ENCODE measurements around the gene MARVELD1. TPM values are rescaled to one million over a fixed set of nuclear protein-coding genes. Genes with fewer than 3 reads are reported as not detected.
"Not testable (repeated sequence)": the region's sequence is repeated elsewhere in the genome, so short reads cannot be mapped to it uniquely, and the experiment has no call there.

The MARVELD1 gene
- total RNA-seq = 5.5 TPM

DNA sequence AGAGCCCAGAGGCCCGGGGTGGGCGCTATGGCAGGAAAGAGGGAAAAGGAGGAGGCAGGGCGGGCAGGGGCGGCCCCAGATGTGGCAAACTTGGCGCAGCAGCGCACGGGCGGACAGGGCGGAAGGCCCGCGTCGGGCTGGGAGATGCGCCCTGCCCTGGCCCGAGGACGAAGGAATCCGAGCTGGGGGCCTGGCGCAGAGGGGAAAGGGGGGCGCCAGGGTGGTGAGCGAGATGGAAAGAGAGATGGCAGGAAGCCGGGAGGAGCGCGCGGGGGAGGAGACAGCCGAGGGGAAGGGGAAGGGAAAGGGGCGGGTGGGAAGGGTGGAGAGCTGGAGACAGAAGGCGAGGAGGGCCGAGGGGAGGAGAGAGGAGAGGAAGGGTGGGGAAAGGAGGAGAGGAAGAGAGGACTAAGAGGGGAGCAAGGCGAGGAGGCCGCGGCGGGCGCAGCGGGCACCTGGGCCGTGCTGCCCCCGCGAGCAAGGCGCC lies at the start of gene MARVELD1:
Gene MARVELD1 (plus strand): TSS at position 392 of the 487 bp plus-strand sequence. CDS start 147 bp downstream, outside the sequence.
- Histone ChIP-seq H3K9me3 (ENCODE audit: low read depth, low read length) (no peaks in the 10 kb centered on the region), H3K4me1 (ENCODE audit: insufficient read depth, low read length) (peaks cover 40% of the 10 kb centered on the region), H3K27me3 (ENCODE audit: insufficient read depth, low read length) (peaks cover 3% of the 10 kb centered on the region), H3K4me3 (ENCODE audit: low read length) (peak within 1 kb of the TSS; percentile 34)

DNA sequence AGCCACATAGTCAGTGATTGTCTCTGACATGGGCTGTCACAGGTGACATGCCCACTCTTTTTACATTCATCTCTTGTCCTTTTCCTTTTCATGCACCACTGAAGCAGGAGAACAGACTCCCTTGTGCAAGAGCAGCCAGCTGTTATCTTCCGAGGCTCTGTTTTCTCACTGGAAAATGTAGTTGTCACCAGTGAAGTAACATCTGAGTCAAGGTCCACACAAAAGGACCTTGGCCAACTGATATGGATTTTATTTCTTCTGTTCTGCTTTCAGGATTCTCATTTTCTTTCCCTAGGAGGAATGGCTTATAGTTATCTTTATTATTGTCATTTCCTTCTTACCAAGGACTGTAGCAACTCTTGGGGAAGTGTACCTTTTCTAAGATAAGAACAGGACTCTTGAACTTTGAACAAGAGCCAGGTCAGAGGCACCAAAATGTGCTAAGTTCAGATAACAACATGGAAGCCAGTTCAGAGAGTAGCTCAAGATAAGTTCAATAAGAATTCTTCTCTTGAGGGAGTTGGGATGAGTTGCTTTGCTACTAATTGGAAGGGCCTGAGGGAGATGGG lies 49.2 kb upstream of the MARVELD1 start:
- Histone ChIP-seq H3K4me3 (ENCODE audit: low read length) (no peak overlapping the region), H3K27me3 (ENCODE audit: insufficient read depth, low read length) (no peaks in the 10 kb centered on the region), H3K4me1 (ENCODE audit: insufficient read depth, low read length) (no peaks in the 10 kb centered on the region), H3K9me3 (ENCODE audit: low read depth, low read length) (no peaks in the 10 kb centered on the region)

DNA sequence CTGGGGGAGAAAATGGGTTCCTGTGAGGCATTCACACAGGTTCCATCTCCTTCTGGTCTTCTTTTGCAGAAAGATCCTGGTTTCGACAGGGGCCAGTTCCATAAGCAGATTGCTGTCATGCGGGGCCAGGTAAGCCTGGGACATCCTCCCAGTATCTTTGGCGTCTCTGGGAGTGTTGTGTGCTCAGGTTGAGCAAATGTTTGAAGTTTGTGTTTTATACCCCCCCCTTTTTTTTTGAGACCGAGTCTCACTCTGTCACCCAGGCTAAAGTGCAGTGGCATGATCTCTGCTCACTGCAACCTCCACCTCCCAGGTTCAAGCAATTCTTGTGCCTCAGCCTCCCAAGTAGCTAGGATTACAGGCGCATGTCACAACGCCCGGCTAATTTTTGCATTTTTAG lies 46.5 kb upstream of the MARVELD1 start:
- Histone ChIP-seq H3K4me1 (ENCODE audit: insufficient read depth, low read length) (no peaks in the 10 kb centered on the region), H3K4me3 (ENCODE audit: low read length) (no peak overlapping the region), H3K27me3 (ENCODE audit: insufficient read depth, low read length) (no peaks in the 10 kb centered on the region), H3K9me3 (ENCODE audit: low read depth, low read length) (no peaks in the 10 kb centered on the region)

DNA sequence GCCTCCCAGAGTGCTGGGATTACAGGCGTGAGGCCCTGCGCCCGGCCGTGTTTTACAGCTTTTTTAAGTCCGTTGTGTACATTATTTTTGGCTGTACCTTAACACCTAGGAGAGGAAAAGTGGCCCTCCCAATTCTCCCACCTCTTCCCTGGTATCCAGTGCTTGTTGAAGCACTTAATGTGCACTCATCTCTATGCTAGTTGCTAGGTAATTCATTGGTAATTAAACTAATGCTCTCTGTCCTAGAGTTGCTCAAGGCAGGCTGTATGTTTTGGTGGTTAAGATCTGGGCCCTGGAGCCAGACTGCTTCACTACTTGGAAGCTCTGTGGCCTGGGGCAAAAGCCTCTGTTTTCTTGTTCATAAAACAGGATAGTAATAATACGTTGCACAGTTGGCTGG lies 46.1 kb upstream of the MARVELD1 start:
- no peaks in the 10 kb centered on the region for H3K4me1 ChIP-seq (ENCODE audit: insufficient read depth, low read length)
- no peak overlapping the region for H3K4me3 ChIP-seq (ENCODE audit: low read length)
- H3K27me3 ChIP-seq (ENCODE audit: insufficient read depth, low read length) = no peaks in the 10 kb centered on the region
- no peaks in the 10 kb centered on the region for H3K9me3 ChIP-seq (ENCODE audit: low read depth, low read length)

DNA sequence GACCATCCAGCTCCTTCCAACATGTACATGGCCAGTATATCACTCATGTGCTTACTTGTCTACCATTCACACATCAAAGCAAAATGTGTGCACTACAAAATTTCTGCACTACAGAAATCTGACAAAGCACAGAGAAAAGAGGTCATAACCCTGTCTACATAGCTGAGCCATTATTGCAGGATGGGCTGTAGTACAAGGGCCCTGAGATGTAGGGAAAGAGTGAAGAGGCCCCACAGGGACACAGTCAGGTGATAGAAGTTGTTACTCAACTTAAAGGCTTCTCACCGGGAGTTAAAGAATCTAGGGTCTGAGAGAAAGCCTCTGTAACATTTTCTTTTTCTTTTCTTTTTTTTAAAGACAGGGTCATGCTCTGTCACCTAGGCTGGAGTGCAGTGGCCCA lies 44.0 kb upstream of the MARVELD1 start:
- Histone ChIP-seq H3K4me1 (ENCODE audit: insufficient read depth, low read length) (no peaks in the 10 kb centered on the region), H3K27me3 (ENCODE audit: insufficient read depth, low read length) (no peaks in the 10 kb centered on the region), H3K9me3 (ENCODE audit: low read depth, low read length) (no peaks in the 10 kb centered on the region), H3K4me3 (ENCODE audit: low read length) (no peak overlapping the region)

DNA sequence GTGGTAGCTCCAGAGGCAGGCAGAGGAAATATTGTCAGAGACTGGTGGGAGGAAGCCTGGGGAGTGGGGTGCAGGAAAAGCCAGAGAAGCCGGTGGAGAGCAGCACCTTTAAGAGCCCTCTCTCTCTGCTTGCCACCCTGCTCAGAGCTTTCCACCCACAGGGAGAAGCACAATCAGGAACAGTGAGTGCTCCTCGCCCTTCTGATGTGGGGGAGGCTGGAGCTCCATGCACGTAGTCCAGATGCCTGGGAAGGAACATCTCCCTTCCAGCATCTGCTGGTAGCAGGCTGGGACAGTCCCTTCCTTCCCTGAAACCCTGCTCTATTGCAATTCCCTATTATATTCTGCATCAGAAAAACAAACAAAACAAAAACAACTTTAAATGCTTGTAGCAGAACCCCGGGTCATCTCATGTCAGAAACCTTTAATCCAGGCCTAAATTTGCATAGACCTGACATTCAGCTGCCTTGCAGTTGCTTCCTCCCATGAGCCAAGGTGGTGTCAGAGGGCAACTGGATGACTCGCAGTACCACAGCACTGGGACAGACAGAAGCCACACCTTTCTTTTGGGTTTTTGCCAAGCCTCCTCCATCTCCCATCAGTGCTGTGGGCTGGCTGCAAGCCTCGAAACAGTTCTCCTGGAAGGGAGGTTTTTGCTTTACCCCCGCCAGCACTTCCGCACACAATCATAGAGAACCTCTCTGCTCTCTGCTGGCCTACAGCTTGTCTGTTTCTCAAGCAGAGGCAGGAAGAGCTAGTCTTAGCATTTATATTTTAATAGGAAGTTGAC lies 39.6 kb upstream of the MARVELD1 start:
- Histone ChIP-seq H3K27me3 (ENCODE audit: insufficient read depth, low read length) (no peaks in the 10 kb centered on the region), H3K4me3 (ENCODE audit: low read length) (no peak overlapping the region), H3K9me3 (ENCODE audit: low read depth, low read length) (no peaks in the 10 kb centered on the region), H3K4me1 (ENCODE audit: insufficient read depth, low read length) (peaks cover 8% of the 10 kb centered on the region)

DNA sequence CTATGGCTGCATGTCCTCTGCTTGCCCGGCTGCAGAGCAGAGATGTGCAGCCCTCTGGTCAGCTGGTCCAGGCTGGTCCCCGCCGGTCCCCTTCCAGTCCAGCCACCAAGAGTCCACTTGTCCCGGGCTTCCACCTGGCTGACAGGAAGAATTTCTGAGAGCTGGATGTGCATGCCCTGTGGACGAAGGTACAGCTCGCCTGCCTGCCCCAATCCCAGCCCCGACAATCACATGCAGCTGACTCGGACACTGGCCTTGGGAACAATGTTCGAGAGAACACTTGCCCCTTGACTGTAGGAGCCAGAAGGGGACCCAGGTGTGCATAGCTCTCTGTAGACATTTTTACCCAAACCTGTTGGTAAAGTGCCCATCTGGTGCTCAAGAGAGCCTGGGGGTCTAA lies 38.3 kb upstream of the MARVELD1 start:
- Histone ChIP-seq H3K4me1 (ENCODE audit: insufficient read depth, low read length) (peaks cover 8% of the 10 kb centered on the region), H3K4me3 (ENCODE audit: low read length) (no peak overlapping the region)

DNA sequence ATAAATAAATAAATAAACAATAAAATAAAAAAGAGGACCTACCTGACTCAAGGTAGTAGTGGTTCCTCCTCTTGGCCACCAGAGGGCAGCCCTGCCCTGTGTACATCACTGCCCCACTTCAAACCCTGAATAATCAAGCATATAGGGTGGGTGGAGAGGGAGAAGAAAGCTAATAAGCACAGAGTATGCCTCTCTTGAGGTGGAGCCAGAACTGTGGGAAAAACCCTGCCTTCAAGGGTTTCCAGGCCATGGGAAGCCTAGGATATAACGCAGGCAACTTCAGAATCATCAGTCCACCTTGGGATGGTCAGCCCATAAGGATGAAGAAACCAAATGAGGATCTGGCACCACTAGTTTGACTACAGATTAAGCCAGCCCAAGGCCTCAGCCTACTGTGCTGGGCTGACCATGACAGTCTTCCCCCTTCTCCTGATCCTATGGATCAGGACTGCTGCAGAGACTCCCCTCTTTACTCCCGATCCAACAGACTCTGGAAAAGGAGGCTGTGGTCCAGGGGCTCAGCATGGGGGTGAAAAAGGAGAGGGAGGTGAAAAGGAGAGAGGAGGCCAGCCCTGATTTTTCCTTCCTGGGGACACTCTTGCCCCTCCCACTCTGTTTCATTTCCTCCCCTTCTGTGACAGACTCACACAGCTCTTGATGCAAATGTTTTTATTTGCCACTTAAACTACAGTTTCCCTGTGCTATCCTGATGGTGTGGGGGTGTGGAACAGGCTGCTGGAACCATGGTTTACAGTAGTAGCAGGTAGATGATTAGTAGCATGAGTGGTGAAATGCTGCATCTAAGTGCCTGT lies 36.6 kb upstream of the MARVELD1 start:
- H3K27me3 ChIP-seq (ENCODE audit: insufficient read depth, low read length) = no peaks in the 10 kb centered on the region

More for the DNA sequence above, 38.3 kb upstream of the MARVELD1 start:
- Histone ChIP-seq H3K27me3 (ENCODE audit: insufficient read depth, low read length) (no peaks in the 10 kb centered on the region), H3K9me3 (ENCODE audit: low read depth, low read length) (no peaks in the 10 kb centered on the region)

DNA sequence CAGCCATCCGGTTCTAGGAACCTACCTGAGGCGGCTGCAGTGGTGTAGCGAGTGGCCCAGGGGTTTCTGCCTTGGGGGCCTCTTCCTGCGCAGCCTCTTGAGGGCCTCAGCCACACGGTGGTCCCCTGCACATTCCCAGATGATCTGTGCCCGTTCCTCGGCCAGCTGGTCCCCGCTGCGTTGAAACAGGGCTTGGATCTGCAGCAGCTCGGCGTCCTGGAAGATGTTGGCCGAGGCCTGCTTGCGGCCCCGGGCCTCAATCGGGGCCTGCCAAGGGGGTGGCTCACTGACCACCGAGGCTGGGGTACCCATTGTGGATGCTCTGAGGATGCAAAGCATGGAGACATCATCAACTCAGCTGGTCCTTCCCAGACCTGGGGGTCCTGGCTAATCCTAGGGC lies 33.9 kb upstream of the MARVELD1 start:
- Histone ChIP-seq H3K4me3 (ENCODE audit: low read length) (no peak overlapping the region), H3K9me3 (ENCODE audit: low read depth, low read length) (no peaks in the 10 kb centered on the region), H3K27me3 (ENCODE audit: insufficient read depth, low read length) (no peaks in the 10 kb centered on the region), H3K4me1 (ENCODE audit: insufficient read depth, low read length) (peaks cover 21% of the 10 kb centered on the region)

More for the DNA sequence above, 36.6 kb upstream of the MARVELD1 start:
- H3K9me3 ChIP-seq (ENCODE audit: low read depth, low read length) = no peaks in the 10 kb centered on the region
- peaks cover 8% of the 10 kb centered on the region for H3K4me1 ChIP-seq (ENCODE audit: insufficient read depth, low read length)
- no peak overlapping the region for H3K4me3 ChIP-seq (ENCODE audit: low read length)

DNA sequence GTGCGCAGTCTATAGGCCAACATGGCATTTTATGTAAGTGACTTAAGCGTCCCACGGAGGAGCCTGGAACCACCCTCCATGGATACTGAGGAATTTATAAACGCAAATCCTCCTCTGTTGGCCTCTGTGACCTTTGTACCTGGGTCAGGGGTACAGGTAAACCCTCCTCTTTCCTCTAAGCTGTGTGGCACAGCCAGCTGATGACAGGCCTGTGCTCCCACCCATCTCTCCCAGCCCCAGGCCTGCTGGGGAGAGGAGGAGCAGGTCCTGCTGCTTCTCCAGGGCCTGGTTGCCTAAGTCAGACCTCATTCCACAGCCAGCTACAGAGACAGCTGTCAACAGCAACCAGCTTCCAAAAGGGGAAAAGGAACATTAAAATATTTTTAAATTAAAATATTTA lies 31.5 kb upstream of the MARVELD1 start:
- Histone ChIP-seq H3K4me3 (ENCODE audit: low read length) (no peak overlapping the region), H3K27me3 (ENCODE audit: insufficient read depth, low read length) (no peaks in the 10 kb centered on the region), H3K9me3 (ENCODE audit: low read depth, low read length) (no peaks in the 10 kb centered on the region), H3K4me1 (ENCODE audit: insufficient read depth, low read length) (peaks cover 42% of the 10 kb centered on the region)

DNA sequence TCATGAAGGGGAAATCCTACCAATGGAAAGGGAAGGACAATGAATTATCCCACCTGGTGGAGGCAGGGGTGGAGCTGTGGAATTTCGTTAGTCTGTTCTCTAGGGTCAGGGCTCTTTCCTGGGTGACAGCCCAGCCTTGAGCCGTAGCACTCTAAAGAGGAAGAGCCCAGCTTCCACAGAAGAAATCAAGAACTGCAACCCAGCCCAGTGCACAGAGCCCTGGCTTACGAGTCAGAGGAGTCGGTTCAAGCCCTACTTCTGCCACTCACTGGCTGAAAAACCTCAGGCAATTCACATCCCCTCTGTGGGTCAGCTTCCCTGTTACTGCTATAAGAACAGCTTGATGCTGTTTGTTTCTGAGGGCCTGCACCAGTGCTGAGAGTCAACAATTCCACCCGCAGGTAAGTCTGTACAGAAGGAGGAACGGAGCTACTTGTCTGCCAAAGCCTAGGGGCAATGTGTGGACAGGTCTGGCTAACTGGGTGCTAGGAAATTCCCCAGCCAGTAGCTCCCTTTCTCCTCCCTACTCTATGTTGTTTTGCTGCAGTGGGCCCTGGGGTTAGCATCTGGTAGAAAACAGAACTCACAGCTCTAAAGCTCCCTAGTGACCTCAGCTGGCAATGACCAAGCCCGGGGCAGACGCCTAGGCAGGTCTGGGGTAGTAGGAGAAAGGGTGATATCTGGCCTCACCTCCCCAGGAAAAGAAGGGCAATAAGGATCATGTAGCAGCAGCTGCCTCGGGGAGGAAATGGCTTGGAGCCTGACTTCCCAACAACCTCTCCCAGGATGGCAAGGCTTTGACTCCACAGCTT lies 29.8 kb upstream of the MARVELD1 start:
- H3K4me1 ChIP-seq (ENCODE audit: insufficient read depth, low read length) = peaks cover 52% of the 10 kb centered on the region
- no peaks in the 10 kb centered on the region for H3K27me3 ChIP-seq (ENCODE audit: insufficient read depth, low read length)
- no peak overlapping the region for H3K4me3 ChIP-seq (ENCODE audit: low read length)
- no peaks in the 10 kb centered on the region for H3K9me3 ChIP-seq (ENCODE audit: low read depth, low read length)

DNA sequence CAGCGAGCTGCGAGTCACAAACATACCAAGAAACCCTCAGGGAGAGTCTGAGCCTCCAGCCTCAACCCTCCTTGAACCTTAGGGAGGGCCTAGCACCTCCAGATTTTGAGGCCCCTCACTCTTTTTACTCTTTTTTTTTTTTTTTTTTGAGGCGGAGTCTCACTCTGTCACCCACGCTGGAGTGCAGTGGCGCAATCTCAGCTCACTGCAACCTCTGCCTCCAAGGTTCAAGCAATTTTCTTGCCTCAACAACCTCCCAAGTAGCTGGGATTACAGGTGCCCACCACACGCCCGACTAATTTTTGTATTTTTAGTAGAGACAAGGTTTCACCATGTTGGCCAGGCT lies 29.2 kb upstream of the MARVELD1 start:
- H3K4me3 ChIP-seq (ENCODE audit: low read length); H3K9me3 ChIP-seq (ENCODE audit: low read depth, low read length); H3K27me3 ChIP-seq (ENCODE audit: insufficient read depth, low read length): not testable (repeated sequence)
- H3K4me1 ChIP-seq (ENCODE audit: insufficient read depth, low read length) = peaks cover 58% of the 10 kb centered on the region

DNA sequence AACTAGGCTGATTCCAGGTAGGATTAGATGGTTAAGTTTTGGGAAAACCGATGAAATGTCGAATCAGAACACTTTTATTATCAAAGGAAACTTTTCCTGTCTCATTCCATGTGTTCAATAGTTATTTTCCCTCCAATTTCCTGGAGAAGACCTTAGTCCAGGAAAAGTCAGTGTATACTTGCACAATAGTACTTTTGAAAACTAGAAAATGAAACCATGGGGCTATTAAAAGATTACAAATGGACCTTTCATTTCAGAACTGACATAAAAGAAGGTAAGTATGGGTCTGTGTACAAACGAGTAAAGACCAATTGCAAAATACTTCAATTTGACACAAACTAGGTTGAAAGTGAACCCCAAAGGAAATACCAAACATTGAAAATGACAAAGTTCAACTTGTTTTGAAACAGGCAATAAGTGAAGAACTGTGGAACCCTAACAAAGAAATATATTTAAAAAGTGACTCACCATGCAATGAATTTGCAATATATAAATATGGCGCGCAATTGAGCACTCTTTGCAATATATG lies 28.6 kb upstream of the MARVELD1 start:
- Histone ChIP-seq H3K9me3 (ENCODE audit: low read depth, low read length) (no peaks in the 10 kb centered on the region), H3K27me3 (ENCODE audit: insufficient read depth, low read length) (no peaks in the 10 kb centered on the region), H3K4me3 (ENCODE audit: low read length) (no peak overlapping the region), H3K4me1 (ENCODE audit: insufficient read depth, low read length) (peaks cover 64% of the 10 kb centered on the region)

DNA sequence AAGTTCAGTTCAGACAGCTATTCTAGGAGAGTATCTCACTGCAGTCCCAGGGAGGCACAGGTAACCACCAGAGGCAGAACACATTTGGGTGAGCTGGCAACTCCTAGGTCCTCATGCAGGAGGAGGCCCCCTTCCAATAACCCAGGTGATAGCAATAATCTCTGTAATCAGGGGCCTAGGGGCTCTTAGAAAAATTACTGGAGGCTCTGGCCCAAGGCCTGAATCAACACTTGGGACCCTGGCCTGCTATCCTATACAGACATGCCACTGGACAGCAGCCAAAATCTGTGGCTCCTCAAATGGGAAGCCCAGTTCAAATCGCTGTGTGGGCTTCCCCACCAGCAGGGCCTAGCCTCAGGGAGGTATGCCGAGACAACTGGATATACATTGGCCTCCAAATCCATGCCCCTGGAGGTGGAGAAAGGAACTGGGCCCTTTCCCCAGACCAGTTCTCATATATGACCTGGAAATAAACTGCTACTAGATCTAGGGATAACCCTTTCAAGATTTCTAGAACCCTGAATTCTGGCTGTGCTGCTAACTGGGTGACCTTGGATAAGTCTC lies 28.1 kb upstream of the MARVELD1 start:
- Histone ChIP-seq H3K9me3 (ENCODE audit: low read depth, low read length) (no peaks in the 10 kb centered on the region), H3K4me1 (ENCODE audit: insufficient read depth, low read length) (peaks cover 69% of the 10 kb centered on the region), H3K27me3 (ENCODE audit: insufficient read depth, low read length) (no peaks in the 10 kb centered on the region), H3K4me3 (ENCODE audit: low read length) (no peak overlapping the region)
